ENCODE results near the gene SRD5A1. TPM values are rescaled to one million over a fixed set of nuclear protein-coding genes. Genes with fewer than 3 reads are reported as not detected.

SRD5A1 gene
- total and polyA plus RNA-seq, 2 of the 8 experiments (the other 6 are each of a cell fraction or from before 2014, with no cell fraction given) = 34.7 to 42.4 TPM

- Histone ChIP-seq H2BK20ac (ENCODE audit: low read length) (no peak overlapping the region), H3K56ac (replicated peaks; ENCODE audit: insufficient read length, low read depth, low read length) (no peak overlapping the region), H3K79me2 (ENCODE audit: control insufficient read depth in 1 of 2, insufficient read depth in 2 of 2, low read length in 2 of 2) (peaks cover 20 to 87% of the 10 kb centered on the region in 2 experiments), H2BK12ac (ENCODE audit: low read depth, low read length) (no peak overlapping the region), H3K4me3 (ENCODE audit: extremely low read depth in 1 of 4, insufficient read depth in 2 of 4, low read depth in 3 of 4, low read length in 4 of 4) (no peak overlapping the region), H2BK15ac (ENCODE audit: low read length) (no peak overlapping the region), H4K91ac (replicated peaks; ENCODE audit: insufficient read length, low read length) (no peak overlapping the region), H3K18ac (ENCODE audit: extremely low read depth, low read length) (no peak overlapping the region), H2BK120ac (replicated peaks; ENCODE audit: low read depth, low read length) (no peak overlapping the region), H4K5ac (ENCODE audit: insufficient read length, low read depth, low read length) (no peak overlapping the region), H4K20me1 (replicated peaks in 1 of 2; ENCODE audit: control insufficient read depth in 1 of 2, insufficient read depth in 2 of 2, low read length in 2 of 2) (peaks cover 13 to 22% of the 10 kb centered on the region in 2 experiments), H3K9me3 (ENCODE audit: insufficient read depth in 2 of 2, low read depth in 1 of 2, low read length in 1 of 2) (no peaks in the 10 kb centered on the region), H3K27me3 (replicated peaks in 1 of 4; ENCODE audit: control insufficient read depth in 3 of 4, extremely low read depth in 1 of 4, insufficient read depth in 3 of 4, low read length in 3 of 4) (no peaks in the 10 kb centered on the region), H3K79me1 (ENCODE audit: low read depth, low read length) (peaks cover 10% of the 10 kb centered on the region), H2AFZ (ENCODE audit: low read length) (no peak overlapping the region), H3K23ac (ENCODE audit: insufficient read length) (no peak overlapping the region), H3K4me2 (ENCODE audit: insufficient read depth in 1 of 2, low read depth in 2 of 2, low read length in 2 of 2) (no peak overlapping the region), H4K8ac (ENCODE audit: extremely low read depth, insufficient read depth, low read length) (no peak overlapping the region), H2BK5ac (ENCODE audit: low read depth, low read length) (no peak overlapping the region), H3K23me2 (ENCODE audit: low read depth, low read length) (no peaks in the 10 kb centered on the region), H3K27ac (ENCODE audit: low read depth, low read length) (no peak overlapping the region), H3K4ac (replicated peaks; ENCODE audit: insufficient read length, low read depth, low read length) (no peak overlapping the region), H3K14ac (ENCODE audit: insufficient read length) (no peak overlapping the region), H3K36me3 (ENCODE audit: control insufficient read depth in 2 of 4, insufficient read depth in 4 of 4, low read length in 3 of 4) (peaks cover 27 to 95% (median 59%) of the 10 kb centered on the region in 4 experiments), H3K9ac (replicated peaks in 1 of 4; ENCODE audit: extremely low read depth in 1 of 4, low read depth in 3 of 4, low read length in 3 of 4) (no peak overlapping the region), H2AK5ac (ENCODE audit: low read depth, low read length) (no peak overlapping the region), H3K4me1 (replicated peaks in 1 of 4; ENCODE audit: control insufficient read depth in 3 of 4, insufficient read depth in 4 of 4, low read length in 3 of 4) (peaks cover 0 to 4% (median 0%) of the 10 kb centered on the region in 4 experiments; a peak in 1 of 7 replicates)
- DNase-seq (ENCODE audit: low read depth in 1 of 2, low spot score in 2 of 2) (no peak), FAIRE-seq (no peak)
- CTCF ChIA-PET (ENCODE audit: partially characterized antibody) = interaction anchor here (1.1 to 1.4 kb wide), 3 partner anchors 107 to 119 kb away, joined by 3 read pairs; no protein-coding TSS in a partner anchor
- POLR2A ChIA-PET (ENCODE audit: partially characterized antibody) = interaction anchor here (1.1 to 2.0 kb wide), 4 partner anchors 11 to 82 kb away, joined by 3 to 6 read pairs (median 4); no protein-coding TSS in a partner anchor
- WGBS, 2 experiments (ENCODE audit: extremely low coverage in 1 of 2, insufficient coverage in 1 of 2, insufficient read length in 1 of 2, insufficient replicate concordance in 2 of 2, low coverage in 1 of 2, low lambda C conversion rate in 2 of 2, missing lambda C conversion rate in 1 of 2) = 90% methylated on average over 10 of the region's 10 CpGs; no CpG with 5 or more reads in 1 of the 2 experiments
- TF ChIP-seq RNF2 (IDR thresholded peaks at IDR 0.05; ENCODE audit: borderline replicate concordance, low read depth, low read length, missing control alignments, poor library complexity, severe bottlenecking) = no peak
- TF ChIP-seq, protein P1, sequence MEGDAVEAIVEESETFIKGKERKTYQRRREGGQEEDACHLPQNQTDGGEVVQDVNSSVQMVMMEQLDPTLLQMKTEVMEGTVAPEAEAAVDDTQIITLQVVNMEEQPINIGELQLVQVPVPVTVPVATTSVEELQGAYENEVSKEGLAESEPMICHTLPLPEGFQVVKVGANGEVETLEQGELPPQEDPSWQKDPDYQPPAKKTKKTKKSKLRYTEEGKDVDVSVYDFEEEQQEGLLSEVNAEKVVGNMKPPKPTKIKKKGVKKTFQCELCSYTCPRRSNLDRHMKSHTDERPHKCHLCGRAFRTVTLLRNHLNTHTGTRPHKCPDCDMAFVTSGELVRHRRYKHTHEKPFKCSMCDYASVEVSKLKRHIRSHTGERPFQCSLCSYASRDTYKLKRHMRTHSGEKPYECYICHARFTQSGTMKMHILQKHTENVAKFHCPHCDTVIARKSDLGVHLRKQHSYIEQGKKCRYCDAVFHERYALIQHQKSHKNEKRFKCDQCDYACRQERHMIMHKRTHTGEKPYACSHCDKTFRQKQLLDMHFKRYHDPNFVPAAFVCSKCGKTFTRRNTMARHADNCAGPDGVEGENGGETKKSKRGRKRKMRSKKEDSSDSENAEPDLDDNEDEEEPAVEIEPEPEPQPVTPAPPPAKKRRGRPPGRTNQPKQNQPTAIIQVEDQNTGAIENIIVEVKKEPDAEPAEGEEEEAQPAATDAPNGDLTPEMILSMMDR (IDR thresholded peaks at IDR 0.05; ENCODE audit: control extremely low read depth in 1 of 3, insufficient read depth in 1 of 3, low read depth in 1 of 3, low read length in 3 of 3) = no peak
- TF ChIP-seq POLR2AphosphoS5 (IDR thresholded peaks at IDR 0.05; ENCODE audit: low read depth, low read length) = no peak
- TF ChIP-seq FOSL1 (IDR thresholded peaks at IDR 0.05; ENCODE audit: insufficient read depth, low read depth, low read length) = no peak
- no peak for TF ChIP-seq ASH2L (IDR thresholded peaks at IDR 0.05; ENCODE audit: low read length)
- TF ChIP-seq GTF2F1 (IDR thresholded peaks at IDR 0.05; ENCODE audit: borderline replicate concordance, low read depth, low read length) = no peak
Measured at GRCh38 chr5:6626508-6626907, 6.7 kb upstream of the SRD5A1 start.

Measured in H1 (cell line).